ENCODE data around the gene TMEM233.

Gene TMEM233

DNA sequence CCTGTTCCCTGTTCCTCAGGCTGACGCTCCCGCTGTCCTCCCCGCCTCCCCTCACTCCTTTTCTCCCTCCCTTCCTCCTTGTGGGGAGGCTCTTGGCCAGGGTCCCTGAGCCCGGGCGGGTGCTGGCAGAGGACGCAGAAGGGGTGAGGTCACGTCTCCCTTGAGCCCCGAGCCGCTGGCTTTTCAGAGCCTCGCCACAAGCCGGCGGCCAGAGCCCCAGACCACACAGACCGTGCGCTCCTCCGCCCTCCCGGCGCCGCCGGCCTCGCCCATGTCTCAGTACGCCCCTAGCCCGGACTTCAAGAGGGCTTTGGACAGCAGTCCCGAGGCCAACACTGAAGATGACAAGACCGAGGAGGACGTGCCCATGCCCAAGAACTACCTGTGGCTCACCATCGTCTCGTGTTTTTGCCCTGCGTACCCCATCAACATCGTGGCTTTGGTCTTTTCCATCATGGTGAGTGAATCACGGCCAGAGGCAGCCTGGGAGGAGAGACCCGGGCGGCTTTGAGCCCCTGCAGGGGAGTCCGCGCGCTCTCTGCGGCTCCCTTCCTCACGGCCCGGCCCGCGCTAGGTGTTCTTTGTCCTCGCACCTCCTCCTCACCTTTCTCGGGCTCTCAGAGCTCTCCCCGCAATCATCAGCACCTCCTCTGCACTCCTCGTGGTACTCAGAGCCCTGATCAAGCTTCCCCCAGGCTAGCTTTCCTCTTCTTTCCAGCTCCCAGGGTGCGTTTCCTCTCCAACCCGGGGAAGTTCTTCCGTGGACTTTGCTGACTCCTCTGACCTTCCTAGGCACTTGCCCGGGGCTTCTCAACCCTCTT, at the start of gene TMEM233:
TSS of gene TMEM233 (plus strand) at position 197 of the 821 bp plus-strand sequence. CDS start at position 272, 75 bp downstream.
- H3K27me3 ChIP-seq (ENCODE audit: control insufficient read depth in 1 of 2, insufficient read depth in 2 of 2, low read length in 2 of 2): peaks cover 17 to 34% of the 10 kb centered on the region in 2 donors
- no peak within 1 kb of the TSS for H3K27ac ChIP-seq (ENCODE audit: low read depth, low read length)
- peak within 1 kb of the TSS in 1 of 2 donors; percentile 21 for H3K4me3 ChIP-seq (ENCODE audit: low read depth in 1 of 2, low read length in 2 of 2)
- no peaks in the 10 kb centered on the region for H3K4me1 ChIP-seq (ENCODE audit: control insufficient read depth in 1 of 2, insufficient read depth in 2 of 2, low read length in 2 of 2)
- no peak within 1 kb of the TSS for H3K9ac ChIP-seq (ENCODE audit: low read depth in 1 of 2, low read length in 2 of 2)
- H3K9me3 ChIP-seq (ENCODE audit: control insufficient read depth in 1 of 2, low read length in 2 of 2): no peaks in the 10 kb centered on the region
- H3K36me3 ChIP-seq (ENCODE audit: control insufficient read depth in 1 of 2, insufficient read depth in 2 of 2, low read length in 2 of 2): no peaks in the 10 kb centered on the region

DNA sequence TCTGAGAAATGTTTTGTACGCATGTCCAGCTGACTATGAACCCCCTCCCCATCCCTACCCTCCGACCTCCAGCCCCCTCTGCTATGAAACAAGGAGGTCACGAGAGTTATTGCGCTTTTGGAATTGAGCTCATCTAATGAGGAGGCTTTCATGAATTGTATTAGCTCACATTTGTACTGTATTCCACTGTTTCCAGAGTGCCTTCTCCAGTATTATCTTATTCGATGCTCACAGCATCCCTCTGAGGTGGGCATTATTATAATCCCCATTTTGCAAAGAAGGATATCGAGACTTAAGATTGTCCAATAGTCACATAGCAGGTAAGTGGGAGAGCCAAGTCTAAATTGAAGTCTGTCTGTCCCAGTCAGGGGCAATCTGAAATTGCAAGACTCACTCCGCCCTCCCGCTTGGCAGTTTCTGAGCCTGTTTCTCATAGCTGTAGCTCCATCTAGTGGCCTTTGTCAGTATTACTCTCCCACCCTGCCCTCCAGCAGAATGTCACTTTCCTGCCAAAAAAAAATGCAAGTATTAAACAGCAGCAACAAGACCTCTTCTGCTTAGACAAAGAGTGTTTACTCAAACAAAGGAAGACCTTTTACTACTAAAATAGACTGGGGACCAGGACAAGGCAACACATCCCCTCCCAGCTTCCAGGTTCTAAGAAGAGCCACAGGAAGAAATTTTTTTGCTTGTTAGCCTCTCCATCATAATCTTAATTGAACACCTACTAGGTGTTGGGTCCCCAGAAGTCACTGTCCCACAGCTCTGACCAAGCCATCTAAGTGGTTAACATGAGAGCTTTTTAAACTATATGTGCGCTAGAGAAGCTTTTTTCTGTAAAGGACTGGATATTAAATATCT, 48.6 kb upstream of the TMEM233 start:
- Histone ChIP-seq H3K4me3 (ENCODE audit: low read depth in 1 of 2, low read length in 2 of 2) (no peak overlapping the region), H3K27ac (ENCODE audit: low read depth, low read length) (no peak overlapping the region), H3K9me3 (ENCODE audit: control insufficient read depth in 1 of 2, low read length in 2 of 2) (no peaks in the 10 kb centered on the region), H3K9ac (ENCODE audit: low read depth in 1 of 2, low read length in 2 of 2) (no peak overlapping the region), H3K27me3 (ENCODE audit: control insufficient read depth in 1 of 2, insufficient read depth in 2 of 2, low read length in 2 of 2) (no peaks in the 10 kb centered on the region), H3K36me3 (ENCODE audit: control insufficient read depth in 1 of 2, insufficient read depth in 2 of 2, low read length in 2 of 2) (no peaks in the 10 kb centered on the region), H3K4me1 (ENCODE audit: control insufficient read depth in 1 of 2, insufficient read depth in 2 of 2, low read length in 2 of 2) (no peaks in the 10 kb centered on the region)

DNA sequence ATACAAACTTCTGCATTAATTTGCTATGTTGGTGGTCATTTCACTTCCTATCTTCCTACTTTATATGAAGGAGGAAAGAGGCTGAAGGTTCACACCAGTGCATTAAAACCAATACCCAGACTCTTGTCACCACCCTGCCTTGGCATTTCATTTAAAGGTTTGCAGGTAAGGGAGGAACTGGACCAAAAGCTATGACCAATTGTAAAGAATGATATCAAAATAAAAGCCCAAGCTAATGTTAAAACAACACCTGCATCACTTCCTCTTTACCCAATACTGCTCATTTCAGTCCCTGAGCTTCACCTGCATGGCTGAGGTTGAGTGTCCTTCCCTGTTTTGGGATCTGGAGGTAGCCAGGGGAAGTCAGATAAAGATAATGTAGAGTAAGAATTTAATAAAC, 47.2 kb upstream of the TMEM233 start:
- H3K9me3 ChIP-seq (ENCODE audit: control insufficient read depth in 1 of 2, low read length in 2 of 2): no peaks in the 10 kb centered on the region
- no peaks in the 10 kb centered on the region for H3K27me3 ChIP-seq (ENCODE audit: control insufficient read depth in 1 of 2, insufficient read depth in 2 of 2, low read length in 2 of 2)
- H3K4me3 ChIP-seq (ENCODE audit: low read depth in 1 of 2, low read length in 2 of 2): no peak overlapping the region
- no peaks in the 10 kb centered on the region for H3K4me1 ChIP-seq (ENCODE audit: control insufficient read depth in 1 of 2, insufficient read depth in 2 of 2, low read length in 2 of 2)
- no peaks in the 10 kb centered on the region for H3K36me3 ChIP-seq (ENCODE audit: control insufficient read depth in 1 of 2, insufficient read depth in 2 of 2, low read length in 2 of 2)
- H3K9ac ChIP-seq (ENCODE audit: low read depth in 1 of 2, low read length in 2 of 2): no peak overlapping the region
- no peak overlapping the region for H3K27ac ChIP-seq (ENCODE audit: low read depth, low read length)

DNA sequence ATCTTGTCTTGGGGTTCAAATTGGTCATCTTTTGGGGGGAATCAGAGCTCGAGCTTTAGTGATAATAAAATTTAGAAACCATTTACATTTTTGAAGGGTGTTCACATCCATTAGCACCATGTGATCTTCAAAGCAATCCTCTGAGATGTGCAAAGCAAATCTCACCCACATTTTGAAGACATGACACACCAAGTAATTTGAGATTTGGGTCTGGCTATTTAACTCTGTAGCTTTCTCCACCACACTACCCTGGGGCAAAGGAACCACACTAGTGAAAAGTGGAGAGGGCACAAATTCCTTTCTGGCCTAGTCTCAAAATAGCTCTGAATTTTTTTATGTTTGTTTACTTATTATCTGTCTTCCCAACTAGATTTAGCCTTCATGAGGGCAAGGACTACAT, 46.6 kb upstream of the TMEM233 start:
- Histone ChIP-seq H3K4me3 (ENCODE audit: low read depth in 1 of 2, low read length in 2 of 2) (no peak overlapping the region), H3K4me1 (ENCODE audit: control insufficient read depth in 1 of 2, insufficient read depth in 2 of 2, low read length in 2 of 2) (no peaks in the 10 kb centered on the region), H3K9ac (ENCODE audit: low read depth in 1 of 2, low read length in 2 of 2) (no peak overlapping the region), H3K27ac (ENCODE audit: low read depth, low read length) (no peak overlapping the region), H3K27me3 (ENCODE audit: control insufficient read depth in 1 of 2, insufficient read depth in 2 of 2, low read length in 2 of 2) (no peaks in the 10 kb centered on the region), H3K36me3 (ENCODE audit: control insufficient read depth in 1 of 2, insufficient read depth in 2 of 2, low read length in 2 of 2) (no peaks in the 10 kb centered on the region), H3K9me3 (ENCODE audit: control insufficient read depth in 1 of 2, low read length in 2 of 2) (no peaks in the 10 kb centered on the region)

DNA sequence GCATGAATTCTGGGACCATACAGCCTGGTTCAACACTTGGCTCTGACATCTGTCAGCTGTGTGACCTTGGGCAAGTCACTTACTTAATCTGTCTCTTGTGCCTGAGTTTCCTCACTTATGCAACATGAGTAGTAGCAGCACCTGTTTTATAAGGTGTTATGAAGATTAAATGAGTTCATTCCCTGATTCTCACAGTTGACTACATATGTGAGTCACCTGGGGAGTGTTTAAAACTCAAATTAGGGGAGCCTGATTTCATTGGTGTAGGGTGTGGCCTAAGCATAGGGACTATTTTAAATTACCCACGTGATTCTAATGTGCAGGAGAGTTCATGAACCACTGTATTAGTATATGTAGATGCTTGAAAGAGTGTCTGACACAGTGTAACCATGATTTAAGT, 36.7 kb upstream of the TMEM233 start:
- no peaks in the 10 kb centered on the region for H3K36me3 ChIP-seq (ENCODE audit: control insufficient read depth in 1 of 2, insufficient read depth in 2 of 2, low read length in 2 of 2)
- H3K4me1 ChIP-seq (ENCODE audit: control insufficient read depth in 1 of 2, insufficient read depth in 2 of 2, low read length in 2 of 2): no peaks in the 10 kb centered on the region
- H3K9me3 ChIP-seq (ENCODE audit: control insufficient read depth in 1 of 2, low read length in 2 of 2): no peaks in the 10 kb centered on the region
- no peak overlapping the region for H3K27ac ChIP-seq (ENCODE audit: low read depth, low read length)
- H3K4me3 ChIP-seq (ENCODE audit: low read depth in 1 of 2, low read length in 2 of 2): no peak overlapping the region
- H3K9ac ChIP-seq (ENCODE audit: low read depth in 1 of 2, low read length in 2 of 2): no peak overlapping the region
- no peaks in the 10 kb centered on the region for H3K27me3 ChIP-seq (ENCODE audit: control insufficient read depth in 1 of 2, insufficient read depth in 2 of 2, low read length in 2 of 2)

DNA sequence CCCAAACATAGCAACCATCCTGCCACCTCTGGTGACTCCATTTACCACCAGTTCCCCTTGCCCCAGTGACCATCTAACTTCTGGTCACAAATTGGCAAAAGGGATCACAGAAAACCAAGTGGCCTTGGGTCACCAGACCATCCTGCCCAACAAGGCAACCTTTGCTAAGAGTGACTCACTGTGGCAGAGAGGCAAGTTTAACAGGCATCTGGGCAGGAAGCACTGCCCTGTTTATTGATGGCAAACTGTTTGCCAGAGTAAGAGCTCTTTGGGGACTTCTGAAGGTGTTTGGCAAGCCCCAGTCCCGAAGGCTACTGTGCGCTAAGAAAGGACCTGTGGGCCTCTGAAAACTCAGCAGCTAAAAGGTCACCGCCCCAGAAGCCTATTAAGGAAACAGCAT, 28.2 kb upstream of the TMEM233 start:
- Histone ChIP-seq H3K9ac (ENCODE audit: low read depth in 1 of 2, low read length in 2 of 2) (no peak overlapping the region), H3K9me3 (ENCODE audit: control insufficient read depth in 1 of 2, low read length in 2 of 2) (no peaks in the 10 kb centered on the region), H3K27ac (ENCODE audit: low read depth, low read length) (no peak overlapping the region), H3K36me3 (ENCODE audit: control insufficient read depth in 1 of 2, insufficient read depth in 2 of 2, low read length in 2 of 2) (no peaks in the 10 kb centered on the region), H3K4me1 (ENCODE audit: control insufficient read depth in 1 of 2, insufficient read depth in 2 of 2, low read length in 2 of 2) (no peaks in the 10 kb centered on the region), H3K27me3 (ENCODE audit: control insufficient read depth in 1 of 2, insufficient read depth in 2 of 2, low read length in 2 of 2) (no peaks in the 10 kb centered on the region), H3K4me3 (ENCODE audit: low read depth in 1 of 2, low read length in 2 of 2) (no peak overlapping the region)

DNA sequence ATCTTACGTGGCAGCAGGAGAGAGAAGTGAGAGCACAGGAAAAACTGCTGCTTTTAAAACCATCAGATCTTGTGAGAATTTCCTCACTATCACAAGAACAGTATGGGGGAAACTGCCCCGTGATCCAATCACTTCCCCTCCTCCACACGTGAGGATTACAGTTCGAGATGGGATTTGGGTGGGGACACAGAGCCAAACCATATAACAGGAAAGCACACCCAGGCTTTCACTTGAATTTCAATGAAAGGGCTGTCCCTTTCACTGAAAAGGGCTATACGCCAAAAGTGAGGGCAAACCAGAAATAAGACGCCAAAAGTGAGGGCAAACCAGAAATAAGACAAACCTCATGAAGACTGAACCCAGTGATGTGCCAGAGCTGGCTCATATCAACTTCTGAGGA, 22.8 kb upstream of the TMEM233 start:
- no peak overlapping the region for H3K4me3 ChIP-seq (ENCODE audit: low read depth in 1 of 2, low read length in 2 of 2)
- H3K4me1 ChIP-seq (ENCODE audit: control insufficient read depth in 1 of 2, insufficient read depth in 2 of 2, low read length in 2 of 2): no peaks in the 10 kb centered on the region
- no peaks in the 10 kb centered on the region for H3K27me3 ChIP-seq (ENCODE audit: control insufficient read depth in 1 of 2, insufficient read depth in 2 of 2, low read length in 2 of 2)
- H3K9ac ChIP-seq (ENCODE audit: low read depth in 1 of 2, low read length in 2 of 2): no peak overlapping the region
- H3K9me3 ChIP-seq (ENCODE audit: control insufficient read depth in 1 of 2, low read length in 2 of 2): no peaks in the 10 kb centered on the region
- H3K27ac ChIP-seq (ENCODE audit: low read depth, low read length): no peak overlapping the region
- H3K36me3 ChIP-seq (ENCODE audit: control insufficient read depth in 1 of 2, insufficient read depth in 2 of 2, low read length in 2 of 2): no peaks in the 10 kb centered on the region

DNA sequence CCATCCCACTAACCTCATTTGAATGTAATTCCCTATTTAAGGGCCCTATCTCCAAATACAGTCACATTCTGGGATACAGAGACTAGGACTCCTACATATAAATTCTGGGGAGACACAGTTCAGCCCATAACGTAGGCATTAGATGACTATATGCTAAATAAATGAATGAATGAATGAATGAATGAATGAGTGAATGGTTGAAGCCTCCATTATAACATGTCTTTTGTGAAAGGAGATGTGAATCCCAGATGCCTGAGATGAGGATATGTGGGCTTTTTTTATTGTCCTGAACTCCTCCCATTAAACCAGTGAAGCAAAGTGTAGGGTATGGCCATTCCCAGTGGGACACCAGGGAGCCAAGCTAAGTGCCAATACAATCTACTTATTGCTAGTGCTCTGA, 20.5 kb upstream of the TMEM233 start:
- no peaks in the 10 kb centered on the region for H3K9me3 ChIP-seq (ENCODE audit: control insufficient read depth in 1 of 2, low read length in 2 of 2)
- no peaks in the 10 kb centered on the region for H3K36me3 ChIP-seq (ENCODE audit: control insufficient read depth in 1 of 2, insufficient read depth in 2 of 2, low read length in 2 of 2)
- no peaks in the 10 kb centered on the region for H3K4me1 ChIP-seq (ENCODE audit: control insufficient read depth in 1 of 2, insufficient read depth in 2 of 2, low read length in 2 of 2)
- no peak overlapping the region for H3K27ac ChIP-seq (ENCODE audit: low read depth, low read length)
- no peak overlapping the region for H3K4me3 ChIP-seq (ENCODE audit: low read depth in 1 of 2, low read length in 2 of 2)
- no peaks in the 10 kb centered on the region for H3K27me3 ChIP-seq (ENCODE audit: control insufficient read depth in 1 of 2, insufficient read depth in 2 of 2, low read length in 2 of 2)
- H3K9ac ChIP-seq (ENCODE audit: low read depth in 1 of 2, low read length in 2 of 2): no peak overlapping the region

DNA sequence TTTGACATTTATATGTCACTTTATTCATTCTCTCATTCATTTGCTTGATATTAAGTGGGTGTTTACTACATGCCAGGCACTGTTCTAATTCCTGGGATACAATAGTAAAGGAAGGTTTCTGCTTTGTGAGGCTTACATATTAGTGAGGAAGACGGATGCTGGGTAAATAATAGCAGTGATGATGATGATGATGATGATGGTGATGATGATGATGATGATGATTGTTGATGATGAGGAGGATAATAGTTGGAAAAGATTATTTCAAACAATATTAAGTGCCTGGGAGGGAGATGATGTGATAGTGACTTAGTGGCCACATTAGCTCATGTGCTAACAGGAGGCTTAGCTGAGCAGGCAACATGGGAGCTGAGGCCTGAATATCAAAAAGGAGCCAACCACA, 19.3 kb upstream of the TMEM233 start:
- no peak overlapping the region for H3K4me3 ChIP-seq (ENCODE audit: low read depth in 1 of 2, low read length in 2 of 2)
- H3K36me3 ChIP-seq (ENCODE audit: control insufficient read depth in 1 of 2, insufficient read depth in 2 of 2, low read length in 2 of 2): no peaks in the 10 kb centered on the region
- no peaks in the 10 kb centered on the region for H3K4me1 ChIP-seq (ENCODE audit: control insufficient read depth in 1 of 2, insufficient read depth in 2 of 2, low read length in 2 of 2)
- no peaks in the 10 kb centered on the region for H3K27me3 ChIP-seq (ENCODE audit: control insufficient read depth in 1 of 2, insufficient read depth in 2 of 2, low read length in 2 of 2)
- no peaks in the 10 kb centered on the region for H3K9me3 ChIP-seq (ENCODE audit: control insufficient read depth in 1 of 2, low read length in 2 of 2)
- H3K27ac ChIP-seq (ENCODE audit: low read depth, low read length): no peak overlapping the region
- H3K9ac ChIP-seq (ENCODE audit: low read depth in 1 of 2, low read length in 2 of 2): no peak overlapping the region

DNA sequence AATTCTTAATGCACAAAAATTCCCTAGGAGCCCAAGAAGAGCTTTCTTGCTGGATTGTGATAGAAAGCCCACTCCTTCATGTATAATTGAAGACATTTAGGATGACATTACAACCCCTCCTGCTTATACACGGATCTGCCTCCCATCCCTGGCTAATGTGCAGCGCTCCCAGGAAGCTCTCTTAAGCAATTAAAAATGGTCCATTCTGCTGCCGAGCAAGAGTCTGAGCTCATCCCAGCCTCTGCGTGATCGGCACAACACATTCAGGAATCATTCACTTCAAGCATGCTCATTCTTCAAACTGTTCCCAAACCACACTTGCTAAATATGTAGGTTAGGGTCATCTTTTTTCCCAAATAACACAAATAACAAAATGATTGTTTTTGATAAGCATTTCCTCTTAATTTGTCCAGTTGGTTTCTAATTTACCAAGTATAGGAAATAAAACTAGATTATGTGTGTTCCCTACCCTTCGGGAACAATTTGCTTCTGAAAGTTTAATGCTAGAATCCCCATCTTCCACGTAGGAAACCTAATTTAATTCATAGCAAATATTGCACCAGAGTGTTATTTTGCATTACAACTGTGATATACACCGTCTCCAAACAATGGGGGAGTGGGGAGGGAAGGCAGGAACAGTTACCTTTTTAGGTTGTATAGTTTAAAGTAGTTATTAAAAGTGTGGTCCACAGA, 17.3 kb upstream of the TMEM233 start:
- Histone ChIP-seq H3K4me1 (ENCODE audit: control insufficient read depth in 1 of 2, insufficient read depth in 2 of 2, low read length in 2 of 2) (no peaks in the 10 kb centered on the region), H3K4me3 (ENCODE audit: low read depth in 1 of 2, low read length in 2 of 2) (no peak overlapping the region)

More for the DNA sequence above, 17.3 kb upstream of the TMEM233 start:
- Histone ChIP-seq H3K27me3 (ENCODE audit: control insufficient read depth in 1 of 2, insufficient read depth in 2 of 2, low read length in 2 of 2) (no peaks in the 10 kb centered on the region), H3K9me3 (ENCODE audit: control insufficient read depth in 1 of 2, low read length in 2 of 2) (no peaks in the 10 kb centered on the region), H3K27ac (ENCODE audit: low read depth, low read length) (no peak overlapping the region), H3K9ac (ENCODE audit: low read depth in 1 of 2, low read length in 2 of 2) (no peak overlapping the region), H3K36me3 (ENCODE audit: control insufficient read depth in 1 of 2, insufficient read depth in 2 of 2, low read length in 2 of 2) (no peaks in the 10 kb centered on the region)
